Activated CD4-positive, alpha-beta T cell treated with anti-CD3 and anti-CD28 coated beads for 1 hour (primary cell): ENCODE data around the gene PIRT.

Experiments used
- DNase-seq: peaks from one replicate; pipeline ENCODE4 v3.0.0-alpha.2; 2020

The PIRT gene

DNA sequence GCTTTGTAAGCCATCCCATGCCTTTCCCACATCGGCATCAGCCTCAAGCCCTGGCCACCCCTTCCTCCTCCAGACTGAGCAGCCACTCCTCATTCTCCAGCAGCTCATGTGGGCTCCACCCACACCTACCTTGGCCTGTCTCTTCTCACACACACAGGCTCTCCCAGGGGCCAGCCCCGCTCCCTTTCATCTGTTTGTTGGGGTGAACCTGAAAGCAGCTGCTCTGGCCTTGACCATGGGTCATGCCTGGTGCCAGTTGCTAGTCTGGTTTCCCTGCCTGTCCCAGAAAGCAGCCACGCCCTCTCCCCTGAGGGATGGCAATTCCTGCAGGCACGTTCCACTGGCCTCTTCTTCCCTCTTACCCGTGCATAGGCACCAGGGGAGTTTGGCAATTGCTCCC is 22.6 kb downstream of the PIRT start:
- no peak for DNase-seq

DNA sequence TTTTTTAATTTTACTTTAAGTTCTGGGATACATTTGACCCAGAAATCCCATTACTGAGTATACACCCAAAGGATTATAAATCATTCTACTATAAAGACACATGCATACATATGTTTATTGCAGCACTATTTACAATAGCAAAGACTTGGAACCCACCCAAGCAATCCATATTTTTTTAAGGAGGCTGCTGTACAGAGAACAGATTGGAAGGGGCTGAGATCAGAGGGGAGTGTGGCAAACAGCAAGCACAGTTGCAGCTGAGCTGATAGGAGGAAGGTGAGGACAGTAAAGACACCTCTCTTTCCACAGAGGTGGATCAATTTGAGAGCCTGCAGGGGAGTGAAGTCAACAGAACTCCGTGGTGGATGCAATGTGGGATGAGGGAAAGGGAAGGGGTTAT is 23.8 kb downstream of the PIRT start:
- no peak for DNase-seq

DNA sequence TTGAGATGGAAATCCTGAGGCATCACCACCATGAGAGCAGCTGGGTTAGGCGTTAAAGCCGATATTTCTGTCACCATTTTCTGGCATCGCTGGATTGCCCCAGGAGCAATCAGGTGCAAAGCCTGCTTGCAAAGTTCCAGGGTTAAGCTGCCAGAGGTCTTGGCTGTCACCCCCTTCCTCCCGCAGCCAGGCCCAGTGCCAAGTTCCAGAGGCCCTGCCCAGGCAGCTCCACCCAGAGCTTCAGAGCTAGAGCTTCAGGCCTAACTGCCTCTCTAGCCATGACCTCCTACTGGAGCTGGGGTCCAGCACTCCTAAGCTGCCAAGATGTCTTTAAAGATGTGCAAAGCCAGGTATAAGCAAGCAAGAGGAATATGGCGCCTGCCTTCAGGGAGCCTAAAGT is 25.2 kb downstream of the PIRT start:
- DNase-seq, result no peak

DNA sequence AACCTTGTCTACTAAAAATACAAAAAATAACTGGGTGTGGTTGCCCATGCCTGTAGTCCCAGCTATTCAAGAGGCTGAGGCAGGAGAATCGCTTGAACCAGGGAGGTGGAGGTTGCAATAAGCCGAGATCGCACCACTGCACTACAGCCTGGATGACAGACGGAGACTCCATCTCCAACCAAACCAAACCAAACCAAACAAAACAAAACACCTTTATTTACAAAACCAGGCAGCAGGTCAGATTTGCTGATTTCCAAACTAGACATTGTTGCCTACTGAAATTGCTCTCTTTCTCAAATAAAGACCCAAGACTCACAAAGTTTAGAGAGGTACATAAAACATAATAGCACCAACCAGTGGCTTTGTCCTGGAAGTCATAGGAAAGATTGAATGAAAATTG is 28.3 kb downstream of the PIRT start:
- no peak for DNase-seq

- DNase-seq, result no peak
These were observed 30.2 kb downstream of the PIRT start for GRCh38 chr17:10807704-10808128.

DNA sequence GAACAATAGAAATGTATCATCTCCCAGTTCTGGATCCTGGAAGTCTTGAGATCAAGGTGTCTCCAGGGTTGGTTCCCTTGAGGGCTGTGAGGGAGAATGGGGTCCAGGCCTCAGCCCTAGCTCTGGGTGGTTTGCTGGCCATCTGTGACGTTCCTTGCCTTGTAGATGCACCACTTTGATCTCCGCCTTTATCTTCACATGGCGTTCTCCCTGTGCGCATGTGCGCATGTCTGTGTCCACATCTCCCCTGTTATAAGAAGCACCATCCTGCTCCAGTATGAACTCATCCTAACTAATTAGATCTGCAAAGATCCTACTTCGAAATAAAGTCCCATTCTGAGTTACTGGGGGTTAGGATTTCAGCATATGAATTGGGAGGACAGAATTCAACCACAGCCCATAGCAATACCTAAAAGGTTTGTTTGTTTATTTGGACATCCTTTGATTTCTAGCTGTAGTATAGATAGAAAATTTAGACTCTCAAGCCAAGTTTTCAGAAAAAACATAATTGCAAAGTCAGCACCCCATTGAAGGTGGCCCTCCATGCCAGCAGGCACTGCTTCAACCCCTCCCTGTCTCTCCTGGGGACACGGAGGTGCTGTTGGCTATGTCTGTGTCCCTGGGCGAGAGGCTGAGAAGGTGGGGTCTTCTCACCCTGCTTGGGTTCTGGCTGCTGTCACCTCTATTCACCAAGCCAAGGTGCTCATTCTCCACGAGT is 31.2 kb downstream of the PIRT start:
- DNase-seq, result no peak

- no peak for DNase-seq
These were observed 32.0 kb downstream of the PIRT start for GRCh38 chr17:10805911-10806310.

DNA sequence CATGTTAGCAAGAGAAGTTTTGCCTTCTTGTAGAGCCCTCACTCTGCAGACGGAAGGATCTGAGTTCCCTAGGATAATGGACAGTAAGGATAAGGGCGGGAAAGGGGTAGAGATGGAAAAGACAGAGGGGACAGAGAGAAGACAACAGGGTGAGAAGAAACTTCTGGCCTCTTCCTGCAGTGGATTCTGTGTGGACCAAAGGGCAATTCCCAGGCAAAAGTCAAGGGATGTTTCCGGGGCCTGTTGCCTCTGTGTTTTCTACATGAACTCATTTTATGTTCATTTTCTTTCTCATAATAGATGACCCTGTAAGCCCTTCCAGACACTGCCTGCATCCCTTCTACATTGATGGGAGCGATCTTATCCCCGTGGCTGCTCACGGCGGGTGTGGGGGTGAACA is 33.3 kb downstream of the PIRT start:
- DNase-seq, result no peak

DNA sequence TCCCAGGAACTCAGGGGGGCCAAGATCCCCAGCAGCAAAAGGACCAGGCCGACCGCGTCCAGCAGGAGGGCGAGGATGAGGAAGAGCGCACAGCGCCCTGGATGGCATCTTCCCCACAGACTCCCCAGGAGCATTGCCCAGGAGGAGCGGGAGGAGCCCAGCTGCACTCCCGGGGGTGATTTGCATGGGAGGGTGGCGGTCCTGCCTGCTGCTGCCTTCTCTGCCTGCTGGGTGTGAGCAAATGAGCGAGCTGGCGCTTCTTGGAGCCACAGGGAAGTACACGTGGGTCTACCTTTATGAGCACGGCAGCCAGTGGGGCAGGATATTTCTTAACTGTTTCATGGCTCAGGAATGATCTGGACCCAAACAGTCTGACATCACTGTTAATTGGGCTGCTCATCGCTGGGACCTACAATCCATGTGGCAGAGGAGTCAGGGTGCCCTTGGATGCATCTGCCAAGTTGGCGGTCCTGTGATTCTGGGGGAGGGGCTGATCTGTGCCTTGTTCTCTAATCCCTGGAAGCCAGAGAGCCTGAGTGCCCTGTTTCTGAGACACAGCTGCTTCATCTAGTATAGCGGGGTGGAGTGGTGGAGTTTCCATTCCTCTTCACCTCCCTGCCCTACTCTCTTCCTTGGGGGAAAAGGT is 33.9 kb downstream of the PIRT start, which contains the start of gene TMEM238L:
Gene TMEM238L, minus strand, starts transcription at position 270 of the 646 bp plus-strand sequence. Its CDS starts 136 bp downstream, at position 134.
- DNase-seq, result no peak

GRCh38 chr17:10803350-10803749 is 34.5 kb downstream of the PIRT start:
- no peak for DNase-seq

DNA sequence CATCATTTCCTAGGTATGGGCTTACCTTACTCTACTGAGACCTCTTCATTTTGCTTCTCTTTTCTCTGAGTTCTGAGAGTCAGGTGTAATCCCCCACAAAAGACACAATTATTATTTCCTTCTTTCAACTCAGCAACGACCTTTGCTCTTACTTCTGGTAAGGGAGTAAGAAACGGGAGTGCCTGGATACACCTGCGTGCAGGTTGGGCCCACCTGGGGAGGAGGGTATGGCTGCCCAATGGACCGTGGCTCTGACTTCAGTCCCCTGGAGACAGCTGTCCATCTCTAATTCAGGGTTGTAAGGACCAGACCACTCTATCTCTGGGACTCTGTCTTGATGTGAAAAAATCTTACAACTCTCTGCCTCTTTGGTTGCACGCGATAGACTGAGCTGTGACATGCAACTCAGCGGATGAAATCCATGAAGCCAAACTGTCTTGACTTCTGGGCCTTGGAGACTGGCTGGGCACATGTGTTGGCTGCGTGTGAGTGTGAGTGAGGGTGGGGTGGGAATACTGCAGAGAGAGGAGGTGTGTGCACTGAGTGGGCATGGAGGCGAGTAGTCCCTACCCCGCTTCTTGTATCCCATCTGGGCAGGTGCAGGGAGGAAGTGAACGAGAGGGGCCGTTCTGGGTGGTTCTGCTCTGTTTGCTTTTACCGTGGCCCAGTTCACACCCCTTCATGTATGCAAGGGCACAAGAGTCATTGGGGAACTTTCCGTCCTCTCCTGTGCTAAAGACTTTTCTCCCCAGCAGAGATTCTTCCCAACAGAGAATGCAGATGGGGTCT is 35.2 kb downstream of the PIRT start:
- DNase-seq, result no peak

- no peak for DNase-seq
These were observed 38.5 kb downstream of the PIRT start for GRCh38 chr17:10799407-10799806.

GRCh38 chr17:10798910-10799309 is 39.0 kb downstream of the PIRT start:
- no peak for DNase-seq

DNA sequence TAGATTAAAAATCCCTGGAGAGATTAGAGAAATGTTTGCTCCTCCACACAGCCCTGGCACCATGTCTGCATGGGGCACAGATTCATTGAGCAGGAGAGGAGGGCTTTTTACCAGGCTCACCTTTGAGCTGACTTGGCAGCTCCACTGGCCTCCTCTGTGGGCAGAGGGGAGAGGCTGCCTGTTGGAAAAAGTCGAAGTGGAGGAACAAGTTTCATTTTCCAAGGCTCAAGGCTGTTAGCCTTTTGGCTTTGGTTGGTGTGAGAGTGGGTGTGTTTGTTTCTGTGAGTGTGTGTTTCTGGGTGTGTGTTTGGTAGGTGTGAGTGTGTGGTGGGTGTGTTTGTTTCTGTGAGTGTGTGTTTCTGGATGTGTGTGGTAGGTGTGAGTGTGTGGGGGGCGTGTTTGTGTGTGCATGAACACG is 39.5 kb downstream of the PIRT start:
- DNase-seq, result no peak

GRCh38 chr17:10797476-10798328 is 40.2 kb downstream of the PIRT start:
- DNase-seq, result no peak

GRCh38 chr17:10793816-10794215 is 44.1 kb downstream of the PIRT start:
- no peak for DNase-seq

- no peak for DNase-seq
These were observed 44.6 kb downstream of the PIRT start for GRCh38 chr17:10793256-10793655.

DNA sequence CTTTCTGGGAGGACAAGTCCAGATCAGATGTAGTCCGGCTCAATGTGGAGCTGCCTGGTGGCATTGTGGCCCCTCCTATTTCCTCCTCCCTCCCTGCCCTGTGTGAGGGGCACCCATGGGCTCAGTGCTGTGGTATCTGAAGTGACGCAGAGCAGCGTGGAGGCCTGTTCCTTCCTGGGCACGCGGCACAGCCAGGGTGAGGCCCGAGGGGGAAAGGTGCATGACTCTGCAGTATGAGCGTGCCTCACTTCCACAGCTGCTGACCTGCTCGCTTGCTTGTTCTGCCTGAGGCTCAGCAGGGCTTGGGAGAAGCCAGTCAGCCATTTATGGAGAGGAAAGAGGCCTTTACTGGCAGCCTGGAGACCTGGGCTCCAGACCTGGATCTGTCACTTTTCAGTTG is 45.7 kb downstream of the PIRT start:
- no peak for DNase-seq

- no peak for DNase-seq
These were observed 47.1 kb downstream of the PIRT start for GRCh38 chr17:10790491-10791401.

DNA sequence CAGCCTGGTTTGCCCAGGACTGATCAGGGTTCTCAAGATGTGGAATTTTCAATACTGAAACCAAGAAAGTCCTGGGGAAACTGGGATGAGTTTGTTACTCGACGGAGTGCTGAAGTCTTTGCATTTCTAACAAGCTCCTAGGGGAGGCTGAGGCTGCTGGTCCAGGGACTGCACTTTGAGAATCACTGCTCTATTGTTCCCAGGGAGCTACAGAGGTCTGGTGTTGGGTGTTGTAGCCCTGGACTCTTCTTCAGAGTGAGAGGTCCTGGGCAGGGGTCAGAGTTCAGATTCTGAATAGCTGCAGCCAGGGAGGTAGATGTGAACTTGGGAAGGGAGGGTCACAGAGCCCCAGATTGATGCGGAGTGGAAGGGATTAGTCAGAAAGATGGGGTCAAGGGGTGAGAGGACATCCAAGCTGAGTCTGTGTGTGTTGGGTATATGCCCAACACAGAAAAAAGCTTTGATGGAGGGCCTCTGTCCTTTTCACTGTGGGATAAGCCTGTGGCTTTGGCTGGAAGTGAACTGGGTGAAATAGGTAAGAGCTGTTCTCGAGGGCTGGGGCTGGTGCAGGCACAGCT is 48.1 kb downstream of the PIRT start:
- DNase-seq, result no peak

- DNase-seq, result no peak
These were observed 50.4 kb downstream of the PIRT start for GRCh38 chr17:10787306-10788045.
